HG02938 (cell line): ENCODE results near the gene HDGF.

ENCODE experiments used
- ATAC-seq: cut with Tn5 transposase; IDR thresholded peaks from one replicate; pipeline ENCODE4 v1.9.1; 2021; ENCODE audit warnings: mild to moderate bottlenecking, moderate library complexity; ENCODE audit not compliant: unreplicated experiment

The HDGF gene

GRCh38 chr1:156727492-156727891 lies 24.0 kb downstream of the HDGF start:
- no peak for ATAC-seq

GRCh38 chr1:156726549-156727226 lies 24.8 kb downstream of the HDGF start:
- ATAC-seq, result no peak

- ATAC-seq, result peak; percentile 33
Observed at GRCh38 chr1:156725683-156726280, 25.7 kb downstream of the HDGF start.

DNA sequence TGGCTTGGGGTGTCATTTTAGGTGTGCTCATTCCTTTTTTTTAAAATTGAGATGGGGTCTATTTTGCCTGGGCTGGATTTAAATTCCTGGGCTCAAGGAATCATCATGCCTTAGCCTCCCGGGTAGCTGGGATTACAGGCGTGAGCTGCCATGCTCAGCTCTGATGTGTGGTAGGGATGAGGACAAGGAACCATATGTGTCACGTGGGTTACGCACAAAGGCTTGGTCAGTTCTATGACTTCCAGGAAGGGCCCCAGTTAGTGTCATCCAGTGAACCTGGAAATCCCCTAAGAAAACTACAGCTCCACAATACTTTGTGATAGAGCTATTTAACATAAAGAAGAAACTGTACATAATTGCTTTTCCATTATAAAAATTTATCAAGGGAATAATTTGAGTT lies 29.9 kb downstream of the HDGF start:
- ATAC-seq, result no peak

GRCh38 chr1:156721131-156721530 lies 30.3 kb downstream of the HDGF start:
- no peak for ATAC-seq

GRCh38 chr1:156717351-156717750 lies 34.1 kb downstream of the HDGF start:
- no peak for ATAC-seq

GRCh38 chr1:156714830-156715229 lies 36.6 kb downstream of the HDGF start:
- no peak for ATAC-seq

DNA sequence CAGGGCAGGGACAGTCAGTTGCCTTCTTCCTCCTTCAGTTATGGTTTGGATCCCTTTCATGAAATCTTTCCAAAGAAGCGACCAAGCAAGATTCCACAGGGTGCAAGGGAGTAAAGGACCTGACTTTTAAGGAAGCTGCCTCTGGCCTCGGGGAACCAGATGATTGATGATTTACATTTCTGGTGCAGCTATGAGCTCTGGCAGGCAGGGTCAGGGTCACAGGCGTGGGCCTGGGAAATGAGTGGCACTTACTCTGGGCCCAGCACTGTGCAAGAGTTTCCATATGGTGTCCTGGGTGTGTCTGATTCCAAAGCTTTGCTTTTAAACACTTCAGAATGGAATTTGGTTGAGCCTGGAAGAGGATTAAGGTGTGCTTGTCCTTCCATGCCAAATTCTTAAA lies 38.8 kb downstream of the HDGF start:
- ATAC-seq, result no peak

- no peak for ATAC-seq
Observed at GRCh38 chr1:156711011-156711817, 40.3 kb downstream of the HDGF start.

GRCh38 chr1:156709757-156710489 lies 41.6 kb downstream of the HDGF start:
- ATAC-seq, result no peak

- ATAC-seq, result no peak
Observed at GRCh38 chr1:156709031-156709430, 42.4 kb downstream of the HDGF start.

DNA sequence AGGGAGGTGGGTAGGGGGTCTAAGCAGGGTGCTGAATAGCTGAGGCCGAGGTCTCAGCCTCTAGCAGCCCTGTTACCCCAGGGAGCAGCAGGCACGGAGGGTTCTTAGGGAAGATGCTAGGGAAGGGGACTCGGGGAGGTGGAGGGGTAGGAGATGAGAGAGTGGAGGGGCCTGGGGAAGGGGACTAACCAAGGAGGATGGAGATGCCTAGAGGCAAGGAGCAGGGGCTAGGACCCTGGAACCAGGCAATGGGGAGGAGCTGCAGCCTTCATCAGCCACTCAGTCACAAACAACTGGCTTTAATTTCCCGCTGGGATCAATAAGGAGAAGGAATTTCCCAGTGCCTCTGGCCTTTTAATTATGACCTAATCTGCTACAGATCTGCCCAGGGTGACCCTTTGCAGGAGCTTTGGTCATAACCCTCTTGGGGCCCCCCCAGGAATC lies 43.2 kb downstream of the HDGF start:
- no peak for ATAC-seq

GRCh38 chr1:156707417-156708217 lies 43.9 kb downstream of the HDGF start:
- ATAC-seq, result no peak

DNA sequence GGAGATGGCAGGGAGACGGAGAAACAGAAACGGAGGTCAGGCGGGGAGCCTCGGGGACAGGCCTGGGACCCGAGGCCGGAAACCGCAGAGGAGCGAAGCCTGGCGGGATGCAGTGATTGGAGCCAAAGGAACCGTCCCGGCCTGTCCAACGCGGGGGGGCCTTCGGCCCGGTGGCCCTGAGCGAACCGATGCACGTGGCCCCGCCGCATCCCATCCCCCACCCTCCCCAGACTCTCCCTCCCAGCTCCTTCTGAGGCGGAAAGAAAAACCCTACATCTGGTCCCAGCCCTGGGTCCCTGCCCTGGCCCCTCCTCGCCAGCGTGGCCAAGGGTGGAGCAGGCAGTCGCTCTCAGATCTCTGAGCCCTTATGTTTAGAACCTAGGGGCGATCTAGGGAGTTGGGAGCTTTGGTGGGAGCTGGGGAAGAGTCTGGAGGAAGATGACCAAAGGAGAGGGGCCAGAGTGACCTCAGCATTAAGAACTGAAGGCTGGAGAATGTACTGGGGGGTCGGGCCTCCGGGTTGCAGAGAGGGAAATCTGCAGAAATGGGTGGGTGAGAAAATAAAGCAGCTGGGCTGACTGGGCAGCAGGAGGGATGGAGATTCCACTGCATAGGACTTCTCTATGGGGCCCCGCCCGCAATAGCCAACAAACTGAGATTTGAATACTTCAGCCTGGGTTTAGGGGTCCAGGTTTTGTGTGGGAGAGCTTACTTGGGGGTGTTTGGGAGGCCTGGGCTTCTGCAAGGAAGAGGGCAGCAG lies 44.6 kb downstream of the HDGF start:
- ATAC-seq, result no peak

DNA sequence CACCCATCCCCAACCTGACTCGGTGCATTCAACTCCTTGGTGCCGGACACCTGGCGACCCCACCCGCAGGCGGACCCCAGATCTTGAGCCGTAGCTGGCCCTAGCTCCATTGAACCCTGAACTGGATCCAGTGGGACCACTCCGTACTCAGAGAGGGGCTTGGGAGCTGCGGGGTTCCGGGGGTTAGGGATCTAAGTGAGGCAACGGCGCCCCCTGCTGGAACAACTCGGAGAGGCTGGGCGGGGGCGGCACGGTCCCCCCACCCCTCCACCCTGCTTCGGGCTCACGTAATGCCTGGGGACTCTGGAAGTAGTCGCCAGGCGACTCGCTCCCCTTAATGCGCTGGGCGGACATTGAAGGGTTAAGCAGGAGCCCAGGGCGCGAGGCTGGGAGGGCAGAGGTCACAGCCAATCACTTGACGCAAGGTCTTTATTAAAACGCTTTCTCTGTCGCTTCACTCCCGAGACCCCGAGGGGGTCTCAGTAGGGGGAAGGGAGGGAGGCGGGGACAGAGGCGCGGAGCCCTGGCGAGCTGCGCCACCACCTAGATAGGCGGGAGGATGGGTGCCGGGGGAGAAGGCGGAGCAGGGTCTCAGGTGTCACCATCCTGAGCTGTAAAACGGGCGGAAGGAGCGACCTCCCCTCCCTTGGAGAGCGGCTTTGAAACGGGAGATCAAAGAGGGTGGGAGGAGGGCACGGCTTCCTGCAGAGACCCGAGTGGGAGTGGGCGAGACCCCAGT lies 45.4 kb downstream of the HDGF start:
- no peak for ATAC-seq

DNA sequence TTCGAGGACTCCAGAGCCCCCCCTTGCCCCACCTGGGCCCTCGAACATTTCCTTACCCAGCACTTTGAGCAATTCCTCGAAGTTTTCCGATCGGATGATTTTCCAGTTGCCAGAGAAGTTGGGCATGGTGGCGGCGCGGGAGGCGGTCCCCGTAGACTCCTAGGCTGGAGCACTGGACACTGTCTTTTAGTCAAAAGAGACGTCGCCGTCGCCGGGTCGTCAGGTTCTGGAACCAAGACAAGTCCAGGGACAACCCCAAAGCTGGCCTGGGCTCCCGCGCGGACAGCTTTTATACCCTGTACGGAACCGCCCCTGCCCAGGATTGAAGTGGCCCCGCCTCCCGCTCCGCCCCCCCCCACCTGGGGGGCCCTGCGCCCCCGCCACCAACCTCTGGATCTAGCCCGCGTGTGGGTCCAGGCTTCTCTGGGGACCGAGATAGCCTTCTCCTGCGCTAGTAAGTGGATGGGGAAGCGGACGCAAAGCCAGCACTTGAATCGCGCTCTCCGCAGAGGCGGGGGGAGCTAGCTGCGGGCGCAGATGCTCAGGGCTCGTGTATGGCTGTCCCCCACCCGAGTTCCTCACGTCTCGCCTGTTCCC lies 46.1 kb downstream of the HDGF start, which contains the start of gene CRABP2:
Gene CRABP2, minus strand, starts transcription at position 263 of the 597 bp plus-strand sequence. Its CDS starts 137 bp downstream, at position 126.
- no peak for ATAC-seq

GRCh38 chr1:156704930-156705320 lies 46.5 kb downstream of the HDGF start:
- no peak for ATAC-seq

DNA sequence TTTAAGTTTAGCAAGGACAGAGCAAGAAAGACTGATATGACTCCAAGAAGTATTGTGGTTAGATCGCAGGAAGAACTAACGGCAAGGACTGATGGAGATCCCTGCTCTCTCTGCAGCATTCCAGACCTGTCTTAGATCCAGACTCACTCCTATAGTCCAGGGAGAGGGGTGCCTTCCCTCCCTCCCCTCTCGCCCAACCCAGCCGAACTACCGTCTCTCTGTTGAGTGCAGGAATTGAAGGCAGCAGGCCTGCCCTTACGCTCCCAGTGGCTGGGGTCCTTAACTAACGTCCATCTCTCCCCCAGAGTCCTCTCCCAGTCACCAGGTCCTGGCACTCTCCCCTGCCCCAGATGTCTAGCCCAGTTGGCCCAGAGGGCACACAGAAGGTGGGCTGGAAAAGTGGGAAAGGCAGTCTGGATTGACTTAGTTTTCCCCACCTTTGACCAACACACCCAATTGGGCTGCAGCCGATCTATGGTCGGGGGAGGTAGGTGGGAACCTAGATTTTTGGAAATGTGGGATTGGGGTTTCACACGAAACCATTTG lies 47.2 kb downstream of the HDGF start:
- ATAC-seq, result no peak
